ENCODE results near the gene METTL1. TPM values are rescaled to one million over a fixed set of nuclear protein-coding genes. Genes with fewer than 3 reads are reported as not detected.

The METTL1 gene
- total RNA-seq, 1 experiment from 2014 or later: 37.8 TPM

DNA sequence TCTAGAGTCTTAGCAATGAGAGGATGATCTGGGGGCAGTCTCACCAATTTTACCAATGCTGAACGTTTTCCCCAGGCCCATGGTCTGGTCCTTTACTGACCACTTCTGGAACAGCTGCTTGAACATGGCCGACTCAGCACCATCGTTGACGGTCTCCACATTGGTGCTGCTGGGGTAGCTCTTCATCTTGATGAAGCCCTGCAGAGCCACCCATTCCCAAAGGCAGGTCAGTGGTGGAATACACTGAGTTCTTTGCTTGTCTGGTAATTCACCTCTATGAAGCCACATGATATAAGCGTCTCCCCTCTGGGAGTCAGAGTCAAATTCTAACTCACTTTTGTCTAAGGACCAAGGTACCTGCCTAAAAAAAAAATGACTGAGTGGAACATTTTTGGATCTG is 36.4 kb upstream of the METTL1 start:
- Mint-ChIP-seq H3K27me3 (ENCODE audit: insufficient read depth, unreplicated experiment) (no peaks in the 10 kb centered on the region), H3K4me3 (ENCODE audit: unreplicated experiment) (no peak overlapping the region), H3K9me3 (ENCODE audit: unreplicated experiment) (no peaks in the 10 kb centered on the region), H3K36me3 (ENCODE audit: insufficient read depth, unreplicated experiment) (peaks cover 6% of the 10 kb centered on the region), H3K27ac (ENCODE audit: unreplicated experiment) (no peak overlapping the region), H3K4me1 (ENCODE audit: low read depth, unreplicated experiment) (no peaks in the 10 kb centered on the region)
- TF ChIP-seq CTCF (IDR thresholded peaks at IDR 0.05; ENCODE audit: insufficient read depth in 1 of 2, low read depth in 1 of 2, low read length in 1 of 2, severe bottlenecking in 1 of 2, unreplicated experiment in 1 of 2): no peak
- H3K36me3 ChIP-seq (ENCODE audit: control insufficient read depth, insufficient read depth, low read length): no peaks in the 10 kb centered on the region
- ChIA-PET CTCF (no interaction called here), POLR2A (interaction anchor here (0.7 kb wide), 1 partner anchor 90 kb away, joined by 3 read pairs; no protein-coding TSS in a partner anchor)
- BruUV-seq (replicated peaks): no TSS peak
- intact Hi-C loops (cut with micrococcal nuclease; ENCODE audit: unreplicated experiment): no loop called here
- no peaks in the 10 kb centered on the region for H3K4me1 ChIP-seq
- H3K4me3 ChIP-seq (ENCODE audit: low read depth, low read length): no peak overlapping the region
- no peaks in the 10 kb centered on the region for H3K9me3 ChIP-seq
- no peaks in the 10 kb centered on the region for H3K27me3 ChIP-seq (replicated peaks; ENCODE audit: control insufficient read depth, insufficient read depth, low read length)
- no peak for DNase-seq

DNA sequence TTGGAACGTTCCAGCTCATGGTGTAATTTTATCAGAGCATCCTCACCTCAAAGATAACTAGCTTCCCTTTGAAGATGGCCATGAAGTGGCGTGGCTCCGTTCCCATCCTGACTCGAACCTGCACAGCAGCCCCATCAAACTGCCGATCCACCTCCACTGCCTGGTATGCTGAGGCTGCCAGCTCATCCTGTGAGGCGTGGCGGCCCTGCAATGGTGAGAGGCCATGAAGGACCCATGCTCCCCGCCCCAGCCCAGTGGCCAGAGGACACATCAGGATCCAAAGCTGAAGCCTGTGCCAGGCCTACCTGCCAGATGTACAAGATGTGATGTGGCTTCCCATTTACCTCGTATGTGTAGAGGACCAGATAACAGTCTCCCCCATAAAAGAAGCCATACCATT is 35.4 kb upstream of the METTL1 start:
- POLR2A ChIA-PET: no interaction called here
- H3K27me3 Mint-ChIP-seq (ENCODE audit: insufficient read depth, unreplicated experiment): no peaks in the 10 kb centered on the region
- Histone ChIP-seq H3K27me3 (replicated peaks; ENCODE audit: control insufficient read depth, insufficient read depth, low read length) (no peaks in the 10 kb centered on the region), H3K9me3 (no peaks in the 10 kb centered on the region), H3K4me3 (ENCODE audit: low read depth, low read length) (no peak overlapping the region), H3K4me1 (no peaks in the 10 kb centered on the region), H3K36me3 (ENCODE audit: control insufficient read depth, insufficient read depth, low read length) (no peaks in the 10 kb centered on the region)
- H3K9me3 Mint-ChIP-seq (ENCODE audit: unreplicated experiment): no peaks in the 10 kb centered on the region
- no peak overlapping the region for H3K4me3 Mint-ChIP-seq (ENCODE audit: unreplicated experiment)
- H3K27ac Mint-ChIP-seq (ENCODE audit: unreplicated experiment): no peak overlapping the region
- intact Hi-C loops (cut with micrococcal nuclease; ENCODE audit: unreplicated experiment): no loop called here
- peaks cover 6% of the 10 kb centered on the region for H3K36me3 Mint-ChIP-seq (ENCODE audit: insufficient read depth, unreplicated experiment)
- CTCF ChIA-PET: no interaction called here
- TF ChIP-seq CTCF (IDR thresholded peaks at IDR 0.05; ENCODE audit: insufficient read depth in 1 of 2, low read depth in 1 of 2, low read length in 1 of 2, severe bottlenecking in 1 of 2, unreplicated experiment in 1 of 2): no peak
- no peak for DNase-seq
- no TSS peak for BruUV-seq (replicated peaks)
- H3K4me1 Mint-ChIP-seq (ENCODE audit: low read depth, unreplicated experiment): no peaks in the 10 kb centered on the region

DNA sequence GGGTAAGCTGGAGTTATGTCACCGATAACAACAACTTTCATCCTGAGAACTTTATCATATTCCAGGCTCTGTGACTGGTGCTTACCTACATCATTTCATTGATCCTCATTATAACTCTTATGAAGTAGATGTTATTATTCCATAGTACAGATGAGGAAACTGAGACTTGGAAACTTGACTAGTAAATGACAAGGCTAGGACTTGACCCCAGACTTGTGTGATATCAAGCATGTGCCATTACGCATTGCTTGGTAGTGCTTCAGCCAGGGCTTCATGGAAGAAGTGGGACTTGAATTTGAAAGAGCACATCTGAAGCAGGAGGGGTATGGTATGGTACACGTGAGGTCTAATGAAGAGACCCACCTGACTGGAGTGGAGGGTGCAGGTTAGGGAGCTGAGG is 34.8 kb upstream of the METTL1 start:
- H3K4me3 ChIP-seq (ENCODE audit: low read depth, low read length): no peak overlapping the region
- Mint-ChIP-seq H3K27me3 (ENCODE audit: insufficient read depth, unreplicated experiment) (no peaks in the 10 kb centered on the region), H3K27ac (ENCODE audit: unreplicated experiment) (no peak overlapping the region), H3K4me1 (ENCODE audit: low read depth, unreplicated experiment) (no peaks in the 10 kb centered on the region), H3K4me3 (ENCODE audit: unreplicated experiment) (no peak overlapping the region), H3K36me3 (ENCODE audit: insufficient read depth, unreplicated experiment) (peaks cover 6% of the 10 kb centered on the region), H3K9me3 (ENCODE audit: unreplicated experiment) (no peaks in the 10 kb centered on the region)
- intact Hi-C loops (cut with micrococcal nuclease; ENCODE audit: unreplicated experiment): no loop called here
- no peak for DNase-seq
- H3K36me3 ChIP-seq (ENCODE audit: control insufficient read depth, insufficient read depth, low read length): no peaks in the 10 kb centered on the region
- BruUV-seq (replicated peaks): no TSS peak
- H3K27me3 ChIP-seq (replicated peaks; ENCODE audit: control insufficient read depth, insufficient read depth, low read length): no peaks in the 10 kb centered on the region
- no peak for TF ChIP-seq CTCF (IDR thresholded peaks at IDR 0.05; ENCODE audit: insufficient read depth in 1 of 2, low read depth in 1 of 2, low read length in 1 of 2, severe bottlenecking in 1 of 2, unreplicated experiment in 1 of 2)
- POLR2A ChIA-PET: no interaction called here
- no peaks in the 10 kb centered on the region for H3K4me1 ChIP-seq
- H3K9me3 ChIP-seq: no peaks in the 10 kb centered on the region
- CTCF ChIA-PET: no interaction called here

Data from Caco-2 (cell line).